CD4-positive, alpha-beta T cell (primary cell): ENCODE data around the gene TAS2R60. TPM values are rescaled to one million over a fixed set of nuclear protein-coding genes. Genes with fewer than 3 reads are reported as not detected.

ENCODE experiments used
- ATAC-seq: fragments of 200-7000 bp; cut with Tn5 transposase; one replicate; pipeline ENCODE4 v1.10.0; 2022; ENCODE audit warnings: mild to moderate bottlenecking; ENCODE audit not compliant: poor library complexity
- CTCF ChIA-PET: fragments of 350-600 bp; sonication (Branson Sonifier 250); formaldehyde crosslinking; loops from one replicate; lab custom pipeline; 2021; ENCODE audit warnings: antibody characterized with exemption, inconsistent platforms; lab: Charles Lee
- POLR2A ChIA-PET: fragments of 350-600 bp; sonication (Branson Sonifier 250); formaldehyde crosslinking; loops from one replicate; lab custom pipeline; 2021; ENCODE audit warnings: antibody characterized with exemption, inconsistent platforms; lab: Charles Lee
- DNase-seq, 14 experiments: peaks; one replicate each; pipeline ENCODE4 v3.0.0-alpha.2; 2013 to 2020; ENCODE audit warnings: mixed read lengths in 2 of 14
- H3K27ac ChIP-seq, 2 donors: one replicate each; pipeline versions ENCODE4 v1.5.1 to v1.7.0; 2013; ENCODE audit warnings: low read length in 2 of 2, low read depth in 1 of 2, mild to moderate bottlenecking in 1 of 2
- H3K27me3 ChIP-seq, 2 experiments: 1 replicate in 1 of 2; 2 replicates in 1 of 2; pipeline versions ENCODE4 v1.6.1 to v1.7.0; 2013; ENCODE audit warnings: low read length in 2 of 2, control low read depth in 1 of 2, mild to moderate bottlenecking in 1 of 2, moderate library complexity in 1 of 2; ENCODE audit not compliant: insufficient read depth in 2 of 2, control insufficient read depth in 1 of 2
- H3K36me3 ChIP-seq: one replicate; pipeline ENCODE4 v1.6.1; 2013; ENCODE audit warnings: low read length, control low read depth; ENCODE audit not compliant: insufficient read depth
- H3K4me1 ChIP-seq: one replicate; pipeline ENCODE4 v1.6.1; 2013; ENCODE audit warnings: low read length, control low read depth; ENCODE audit not compliant: insufficient read depth
- H3K4me3 ChIP-seq: one replicate; pipeline ENCODE4 v1.5.1; 2013; ENCODE audit warnings: mild to moderate bottlenecking, low read length, moderate library complexity
- H3K9me3 ChIP-seq, 2 experiments: 1 replicate in 1 of 2; 2 replicates in 1 of 2; pipeline versions ENCODE4 v1.6.1 to v1.7.0; 2013; ENCODE audit warnings: low read length in 2 of 2, mild to moderate bottlenecking in 2 of 2, control low read depth in 1 of 2, moderate library complexity in 1 of 2; ENCODE audit not compliant: control insufficient read depth in 1 of 2, insufficient read depth in 1 of 2
- H3K27ac Mint-ChIP-seq: one replicate; pipeline ENCODE4 v1.8.0; 2020; ENCODE audit warnings: mixed read lengths
- H3K27me3 Mint-ChIP-seq: one replicate; pipeline ENCODE4 v1.8.0; 2021; ENCODE audit warnings: mixed read lengths
- H3K36me3 Mint-ChIP-seq: one replicate; pipeline ENCODE4 v1.8.0; 2021; ENCODE audit warnings: low read depth, mixed read lengths
- H3K4me1 Mint-ChIP-seq: one replicate; pipeline ENCODE4 v1.8.0; 2021; ENCODE audit warnings: low read depth, mixed read lengths
- H3K4me3 Mint-ChIP-seq: one replicate; pipeline ENCODE4 v1.8.0; 2020; ENCODE audit warnings: mild to moderate bottlenecking, mixed read lengths
- H3K9me3 Mint-ChIP-seq: one replicate; pipeline ENCODE4 v1.8.0; 2020; ENCODE audit warnings: mixed read lengths
- CTCF ChIP-seq: fragments of 200-600 bp; IDR thresholded peaks from one replicate; pipeline ENCODE4 v1.8.0; 2022; ENCODE audit warnings: antibody characterized with exemption, mild to moderate bottlenecking
- intact Hi-C, 2 experiments: fragments of 100-400 bp; cut with DNase I in 1 of 2; cut with micrococcal nuclease in 1 of 2; formaldehyde crosslinking; loops; one replicate each; pipeline versions ENCODE4 v1.15.1 to v1.9.0; 2023 to 2025; cut with DNase I, micrococcal nuclease
- total RNA-seq, 174 experiments: library from RNA in 2 of 174; stranded (reverse) in 2 of 174; gene quantifications; one replicate each; pipeline ENCODE4 v1.2.3 and lab custom pipeline; 2021 to 2026

TAS2R60 gene
- total RNA-seq, 2 experiments from 2014 or later: 0.47 to 0.61 TPM

- H3K9me3 ChIP-seq: no peaks in the 10 kb centered on the region
- H3K4me1 ChIP-seq: peaks cover 55% of the 10 kb centered on the region
- CTCF ChIA-PET: interaction anchor here (1.5 to 2.6 kb wide), 3 partner anchors 27 to 167 kb away, joined by 5 to 16 read pairs (median 7); partner anchors contain the start of gene ZYX
- no peaks in the 10 kb centered on the region for H3K27me3 ChIP-seq
- peak overlapping the region; percentile 71 for H3K4me3 ChIP-seq
- H3K9me3 Mint-ChIP-seq: no peaks in the 10 kb centered on the region
- intact Hi-C loops: loop anchor here (2.0 to 5.0 kb wide), 5 partner anchors 27 to 155 kb away; partner anchors contain the start of genes CASP2 (in 1 of the 2), FAM131B (in 1 of the 2) and ZYX (in 1 of the 2)
- peak overlapping the region in 1 of 2 donors; percentile 38 for H3K27ac ChIP-seq
- H3K27me3 Mint-ChIP-seq: no peaks in the 10 kb centered on the region
- H3K4me3 Mint-ChIP-seq: peak overlapping the region; percentile 94
- H3K27ac Mint-ChIP-seq: peak overlapping the region; percentile 85
- peaks cover 42% of the 10 kb centered on the region for H3K36me3 Mint-ChIP-seq
- peaks cover 6% of the 10 kb centered on the region for H3K36me3 ChIP-seq
- no peak for TF ChIP-seq CTCF
- peaks cover 90% of the 10 kb centered on the region for H3K4me1 Mint-ChIP-seq
- ATAC-seq (peak; percentile 72), DNase-seq (peak in 11 of 14 experiments; percentile 24 to 79 (median 40))
- POLR2A ChIA-PET: interaction anchor here (0.6 to 6.0 kb wide), 17 partner anchors 12 to 929 kb away, joined by 3 to 57 read pairs (median 7); partner anchors contain the start of genes CASP2 and GSTK1
These were observed 35.7 kb upstream of the TAS2R60 start for GRCh38 chr7:143407287-143408251.

GRCh38 chr7:143408252-143408685 lies 35.0 kb upstream of the TAS2R60 start:
- H3K4me3 Mint-ChIP-seq: peak overlapping the region; percentile 94
- H3K27me3 Mint-ChIP-seq: no peaks in the 10 kb centered on the region
- peaks cover 6% of the 10 kb centered on the region for H3K36me3 ChIP-seq
- DNase-seq (peak in 2 of 14 experiments; percentile 17 to 41), ATAC-seq (no peak)
- H3K9me3 ChIP-seq: no peaks in the 10 kb centered on the region
- H3K9me3 Mint-ChIP-seq: no peaks in the 10 kb centered on the region
- peak overlapping the region; percentile 71 for H3K4me3 ChIP-seq
- peaks cover 55% of the 10 kb centered on the region for H3K4me1 ChIP-seq
- no peak for TF ChIP-seq CTCF
- H3K27ac ChIP-seq: peak overlapping the region in 1 of 2 donors; percentile 38
- peak overlapping the region; percentile 85 for H3K27ac Mint-ChIP-seq
- ChIA-PET POLR2A (interaction anchor here (0.6 to 6.0 kb wide), 16 partner anchors 13 to 930 kb away, joined by 3 to 57 read pairs (median 8); partner anchors contain the start of genes CASP2 and GSTK1), CTCF (interaction anchor here (1.8 to 2.6 kb wide), 2 partner anchors 28 to 168 kb away, joined by 7 to 16 read pairs; partner anchors contain the start of gene ZYX)
- H3K27me3 ChIP-seq: no peaks in the 10 kb centered on the region
- intact Hi-C loops: loop anchor here (2.0 to 5.0 kb wide), 5 partner anchors 27 to 156 kb away; partner anchors contain the start of genes CASP2 (in 1 of the 2), FAM131B (in 1 of the 2) and ZYX (in 1 of the 2)
- H3K4me1 Mint-ChIP-seq: peaks cover 93% of the 10 kb centered on the region
- H3K36me3 Mint-ChIP-seq: peaks cover 41% of the 10 kb centered on the region
